Hypothalamus (tissue), 51 donors: ENCODE results near the gene PCDHGB2.

Experiments
- DNase-seq, 51 donors: peaks; one replicate each; lab custom pipeline; 2025; lab: John Stamatoyannopoulos, UW

PCDHGB2 gene

DNA sequence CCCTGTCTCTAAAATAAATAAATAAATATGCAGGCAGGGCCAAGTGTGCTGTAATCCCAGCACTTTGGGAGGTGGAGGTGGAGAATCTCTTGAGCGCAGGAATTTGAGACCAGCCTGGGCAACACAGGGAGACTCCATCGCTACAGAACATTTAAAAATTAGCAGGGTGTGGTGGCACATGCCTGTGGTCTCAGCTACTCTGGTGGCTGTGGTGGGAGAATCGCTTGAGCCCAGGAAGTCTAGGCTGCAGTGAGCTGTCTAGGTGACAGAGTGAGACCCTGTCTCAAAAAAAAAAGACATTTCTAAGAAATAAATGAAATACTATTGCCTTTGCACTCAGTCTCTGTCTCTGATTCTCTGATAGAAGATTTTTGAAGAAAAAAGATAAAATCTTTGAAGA, 51.8 kb downstream of the PCDHGB2 start:
- DNase-seq: no peak
